GM10266 (cell line): Measurements from ENCODE around the gene DUSP10.

Experiments
- DNase-seq: peaks from one replicate; pipeline ENCODE4 v3.0.0; 2012; ENCODE audit errors: extremely low spot score
- CTCF ChIP-seq: IDR thresholded peaks from 2 replicates; pipeline ENCODE4 v1.5.1; 2012; ENCODE audit warnings: mild to moderate bottlenecking, low read depth; ENCODE audit not compliant: control insufficient read depth, insufficient read depth; ENCODE audit errors: missing control alignments

DUSP10 gene

GRCh38 chr1:221719987-221720386 lies 21.9 kb downstream of the DUSP10 start:
- DNase-seq = no peak
- no peak for TF ChIP-seq CTCF

- TF ChIP-seq CTCF = no peak
- no peak for DNase-seq
These were observed 22.7 kb downstream of the DUSP10 start for GRCh38 chr1:221719278-221719597.

GRCh38 chr1:221718381-221719277 lies 23.3 kb downstream of the DUSP10 start:
- DNase-seq = no peak

GRCh38 chr1:221717485-221717853 lies 24.4 kb downstream of the DUSP10 start:
- TF ChIP-seq CTCF = no peak
- DNase-seq = no peak

More at GRCh38 chr1:221718381-221719277, 23.3 kb downstream of the DUSP10 start:
- TF ChIP-seq CTCF = no peak

GRCh38 chr1:221716713-221717484 lies 25.0 kb downstream of the DUSP10 start:
- DNase-seq = no peak
- no peak for TF ChIP-seq CTCF

GRCh38 chr1:221715321-221716169 lies 26.3 kb downstream of the DUSP10 start:
- TF ChIP-seq CTCF = no peak
- no peak for DNase-seq
